Thyroid gland (tissue), 4 donors: ENCODE data around the gene ESPN.

Source experiments
- CTCF ChIP-seq, 6 experiments: fragments of 200-600 bp in 3 of 6; fragments of 450-650 bp in 3 of 6; sonication (generic) in 3 of 6; IDR thresholded peaks; one replicate each; pipeline ENCODE4 v1.5.1; 2016 to 2019; ENCODE audit warnings: antibody characterized with exemption in 6 of 6, mild to moderate bottlenecking in 2 of 6, inconsistent platforms in 1 of 6, moderate library complexity in 1 of 6
- POLR2A ChIP-seq, 2 donors: fragments of 450-650 bp; IDR thresholded peaks; one replicate each; pipeline ENCODE4 v1.6.1; 2017; ENCODE audit warnings: antibody characterized with exemption in 2 of 2, mild to moderate bottlenecking in 2 of 2, moderate library complexity in 1 of 2

GRCh38 chr1:6450005-6450450 lies 25.5 kb downstream of the ESPN start:
- TF ChIP-seq CTCF (IDR thresholded peaks at IDR 0.05) = no peak
- TF ChIP-seq POLR2A (IDR thresholded peaks at IDR 0.05) = no peak
